SU-DHL-6 (cell line): ENCODE results near the gene KCNA2.

ENCODE experiments used
- H2AFZ ChIP-seq: fragments of 200-600 bp; sonication (generic); 2 replicates; pipeline ENCODE4 v1.6.1; 2014; ENCODE audit warnings: low read depth, mild to moderate bottlenecking, moderate library complexity, mixed read lengths, antibody characterized with exemption, low read length; ENCODE audit not compliant: severe bottlenecking
- H3F3A ChIP-seq: fragments of 200-600 bp; shearing (Covaris generic); 2 replicates; pipeline ENCODE4 v1.6.0; 2016; ENCODE audit warnings: antibody characterized with exemption, mild to moderate bottlenecking; ENCODE audit not compliant: insufficient read depth
- H3K27ac ChIP-seq: fragments of 200-600 bp; sonication (generic); 2 replicates; pipeline ENCODE4 v1.5.1; 2016; ENCODE audit warnings: low read depth, mild to moderate bottlenecking, low read length, moderate library complexity, mixed read lengths
- H3K27me3 ChIP-seq: fragments of 200-600 bp; sonication (generic), shearing (Covaris generic); 2 replicates; pipeline ENCODE4 v1.6.0; 2014; ENCODE audit warnings: mild to moderate bottlenecking, low read length
- H3K36me3 ChIP-seq: fragments of 200-600 bp; sonication (generic); 2 replicates; pipeline ENCODE4 v1.6.1; 2014; ENCODE audit warnings: mild to moderate bottlenecking, low read length, mixed read lengths
- H3K4me2 ChIP-seq: fragments of 300-600, 200-600 bp; shearing (Covaris generic), sonication (generic); 2 replicates; pipeline ENCODE4 v1.6.0; 2014; ENCODE audit warnings: low read length, low read depth, mild to moderate bottlenecking; ENCODE audit not compliant: poor library complexity, severe bottlenecking
- H3K4me3 ChIP-seq: fragments of 200-600 bp; sonication (generic); 2 replicates; pipeline ENCODE4 v1.5.1; 2014; ENCODE audit warnings: antibody characterized with exemption, low read length, mild to moderate bottlenecking, mixed read lengths; ENCODE audit not compliant: insufficient read depth, poor library complexity, severe bottlenecking
- H3K79me2 ChIP-seq: fragments of 200-600 bp; sonication (generic); 2 replicates; pipeline ENCODE4 v1.6.1; 2014; ENCODE audit warnings: mild to moderate bottlenecking, low read length, moderate library complexity; ENCODE audit not compliant: insufficient read depth
- H3K9ac ChIP-seq: fragments of 200-600 bp; sonication (generic); 2 replicates; pipeline ENCODE4 v1.7.0; 2014; ENCODE audit warnings: mild to moderate bottlenecking, low read length
- H3K9me2 ChIP-seq: fragments of 200-600 bp; sonication (generic); replicated peaks from 2 replicates; pipeline ENCODE4 v1.6.1; 2014; ENCODE audit warnings: low read length; ENCODE audit not compliant: insufficient read depth
- H3K9me3 ChIP-seq: fragments of 200-600 bp; sonication (generic); 2 replicates; pipeline ENCODE4 v1.6.1; 2014; ENCODE audit warnings: low read length, mixed read lengths; ENCODE audit not compliant: insufficient read depth
- H4K20me1 ChIP-seq: fragments of 200-600 bp; sonication (generic); 2 replicates; pipeline ENCODE4 v1.6.1; 2014; ENCODE audit warnings: low read depth, mild to moderate bottlenecking, antibody characterized with exemption, low read length, moderate library complexity, mixed read lengths
- EZH2phosphoT487 ChIP-seq: fragments of 200-600 bp; sonication (generic), shearing (Covaris generic); conservative IDR thresholded peaks from 2 replicates; pipeline ENCODE4 v1.6.1; 2018; ENCODE audit warnings: mild to moderate bottlenecking, antibody characterized with exemption, low read length, moderate library complexity, mixed read lengths
- TF ChIP-seq, protein P1 (sequence below): fragments of 200-600 bp; sonication (generic); IDR thresholded peaks from one replicate; pipeline ENCODE4 v1.5.1; 2017; ENCODE audit warnings: antibody characterized with exemption, mild to moderate bottlenecking, low read length, moderate library complexity; ENCODE audit not compliant: insufficient read depth, poor library complexity, severe bottlenecking

Gene KCNA2

DNA sequence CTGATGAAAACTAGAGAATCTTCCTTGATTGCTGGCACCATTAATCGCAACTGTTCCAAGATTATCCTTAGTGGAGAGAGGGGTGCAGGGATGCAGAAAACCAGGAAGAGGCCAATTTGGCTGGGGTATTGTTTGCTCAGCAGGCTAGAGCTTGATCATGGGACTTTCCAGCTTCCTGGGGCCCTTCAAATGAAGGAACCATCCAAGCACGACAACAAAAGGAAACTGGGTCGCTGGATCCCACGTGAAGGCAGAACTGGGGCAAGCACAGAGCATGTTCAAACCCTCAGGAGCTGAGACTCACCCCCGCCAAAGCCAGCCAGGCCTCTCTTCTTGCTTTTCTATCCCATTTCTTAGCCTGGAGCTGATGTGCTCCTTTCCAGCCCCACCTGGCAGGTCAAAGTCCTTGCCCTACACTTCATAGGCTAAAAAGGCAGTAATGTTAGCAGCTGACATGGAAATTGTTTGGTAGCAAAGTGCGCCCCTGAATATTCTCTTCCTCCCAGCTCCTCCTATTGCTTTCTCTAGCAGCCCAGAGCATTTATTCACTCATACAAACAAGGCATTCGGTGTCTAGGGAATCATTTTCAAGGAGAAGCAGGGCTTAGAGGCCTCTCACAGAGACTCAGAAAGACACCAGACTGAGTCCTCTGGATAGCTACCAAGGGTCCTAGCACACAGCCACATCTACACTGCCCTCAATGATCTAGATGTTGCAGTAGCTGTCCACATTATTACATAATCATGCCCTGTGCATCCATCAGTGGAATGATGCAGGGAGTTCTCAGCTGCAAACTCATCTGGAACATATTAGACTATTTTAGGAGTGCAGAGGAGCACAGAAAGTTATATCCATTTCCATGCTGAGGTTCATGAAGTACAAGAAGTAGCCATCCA lies 11.5 kb downstream of the KCNA2 start:
- no peak overlapping the region for H2AFZ ChIP-seq
- H3K79me2 ChIP-seq = no peaks in the 10 kb centered on the region
- H3K4me2 ChIP-seq = no peak overlapping the region
- H3K9me3 ChIP-seq = no peaks in the 10 kb centered on the region
- H3K4me3 ChIP-seq = no peak overlapping the region
- H3K27ac ChIP-seq = no peak overlapping the region
- H3K27me3 ChIP-seq = no peaks in the 10 kb centered on the region
- no peaks in the 10 kb centered on the region for H3F3A ChIP-seq
- no peaks in the 10 kb centered on the region for H3K9me2 ChIP-seq
- H3K36me3 ChIP-seq = no peaks in the 10 kb centered on the region
- no peaks in the 10 kb centered on the region for H4K20me1 ChIP-seq
- H3K9ac ChIP-seq = no peak overlapping the region
- no peak for TF ChIP-seq EZH2phosphoT487
- TF ChIP-seq, protein P1, sequence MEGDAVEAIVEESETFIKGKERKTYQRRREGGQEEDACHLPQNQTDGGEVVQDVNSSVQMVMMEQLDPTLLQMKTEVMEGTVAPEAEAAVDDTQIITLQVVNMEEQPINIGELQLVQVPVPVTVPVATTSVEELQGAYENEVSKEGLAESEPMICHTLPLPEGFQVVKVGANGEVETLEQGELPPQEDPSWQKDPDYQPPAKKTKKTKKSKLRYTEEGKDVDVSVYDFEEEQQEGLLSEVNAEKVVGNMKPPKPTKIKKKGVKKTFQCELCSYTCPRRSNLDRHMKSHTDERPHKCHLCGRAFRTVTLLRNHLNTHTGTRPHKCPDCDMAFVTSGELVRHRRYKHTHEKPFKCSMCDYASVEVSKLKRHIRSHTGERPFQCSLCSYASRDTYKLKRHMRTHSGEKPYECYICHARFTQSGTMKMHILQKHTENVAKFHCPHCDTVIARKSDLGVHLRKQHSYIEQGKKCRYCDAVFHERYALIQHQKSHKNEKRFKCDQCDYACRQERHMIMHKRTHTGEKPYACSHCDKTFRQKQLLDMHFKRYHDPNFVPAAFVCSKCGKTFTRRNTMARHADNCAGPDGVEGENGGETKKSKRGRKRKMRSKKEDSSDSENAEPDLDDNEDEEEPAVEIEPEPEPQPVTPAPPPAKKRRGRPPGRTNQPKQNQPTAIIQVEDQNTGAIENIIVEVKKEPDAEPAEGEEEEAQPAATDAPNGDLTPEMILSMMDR = no peak

DNA sequence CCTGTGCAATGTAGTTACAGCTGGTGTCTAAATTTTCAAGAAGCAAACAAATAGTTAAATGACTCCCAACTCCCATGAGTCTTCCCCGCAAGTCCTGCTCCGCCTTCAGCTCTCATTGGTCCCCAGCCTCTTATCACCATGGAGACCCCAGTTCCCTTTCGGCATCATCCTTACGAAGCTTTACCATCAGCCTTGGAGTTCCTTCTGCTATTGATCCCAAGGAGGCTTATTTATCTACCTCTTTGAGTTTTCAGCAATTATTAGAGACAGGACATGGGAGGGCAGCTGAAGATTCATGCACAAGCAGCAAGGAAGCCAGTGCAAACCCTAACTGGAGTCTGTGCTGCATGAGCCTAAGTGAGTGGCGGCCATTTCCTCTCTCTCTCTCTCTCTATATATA lies 12.3 kb downstream of the KCNA2 start:
- no peaks in the 10 kb centered on the region for H3K9me3 ChIP-seq
- TF ChIP-seq, protein P1 = no peak
- no peak for TF ChIP-seq EZH2phosphoT487
- no peaks in the 10 kb centered on the region for H3K36me3 ChIP-seq
- H3F3A ChIP-seq = no peaks in the 10 kb centered on the region
- H3K27me3 ChIP-seq = no peaks in the 10 kb centered on the region
- H2AFZ ChIP-seq = no peak overlapping the region
- no peak overlapping the region for H3K9ac ChIP-seq
- H3K4me2 ChIP-seq = no peak overlapping the region
- no peaks in the 10 kb centered on the region for H4K20me1 ChIP-seq
- no peaks in the 10 kb centered on the region for H3K79me2 ChIP-seq
- no peaks in the 10 kb centered on the region for H3K9me2 ChIP-seq
- no peak overlapping the region for H3K27ac ChIP-seq
- H3K4me3 ChIP-seq = no peak overlapping the region

DNA sequence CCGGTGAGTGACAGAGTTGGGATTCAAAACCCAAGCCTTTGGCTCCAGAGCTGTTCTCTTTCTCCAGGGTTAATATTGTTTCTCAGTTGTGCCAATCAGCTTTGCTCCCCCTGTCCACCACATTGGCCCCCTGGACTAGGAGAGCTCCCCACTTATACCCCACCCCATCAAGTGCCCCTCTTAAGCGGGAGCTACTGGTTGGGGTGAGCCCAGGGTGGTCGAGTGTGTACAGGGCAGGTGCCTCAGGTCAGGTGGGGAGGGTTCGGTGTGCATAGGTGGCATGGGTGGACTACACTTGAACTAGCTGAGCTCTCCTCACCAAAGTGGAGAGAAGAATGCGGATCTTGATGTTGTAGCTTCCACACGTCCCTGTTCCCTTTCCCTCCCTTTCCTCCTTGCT lies 14.2 kb downstream of the KCNA2 start:
- H3K79me2 ChIP-seq = no peaks in the 10 kb centered on the region
- no peak for TF ChIP-seq EZH2phosphoT487
- TF ChIP-seq, protein P1 = no peak
- H3K9me2 ChIP-seq = no peaks in the 10 kb centered on the region
- no peaks in the 10 kb centered on the region for H3K27me3 ChIP-seq
- H3F3A ChIP-seq = no peaks in the 10 kb centered on the region
- no peak overlapping the region for H3K4me3 ChIP-seq
- no peaks in the 10 kb centered on the region for H3K9me3 ChIP-seq
- no peaks in the 10 kb centered on the region for H4K20me1 ChIP-seq
- no peak overlapping the region for H3K9ac ChIP-seq
- no peak overlapping the region for H2AFZ ChIP-seq
- no peak overlapping the region for H3K27ac ChIP-seq
- no peak overlapping the region for H3K4me2 ChIP-seq
- no peaks in the 10 kb centered on the region for H3K36me3 ChIP-seq
